GM19468 (cell line): ENCODE results near the gene PLEKHA7.

Experiments
- ATAC-seq: cut with Tn5 transposase; IDR thresholded peaks from one replicate; pipeline ENCODE4 v1.9.1; 2021; ENCODE audit warnings: mild to moderate bottlenecking, moderate library complexity, moderate number of reproducible peaks; ENCODE audit not compliant: unreplicated experiment; ENCODE audit errors: extremely low read depth

Gene PLEKHA7

GRCh38 chr11:16861862-16862261, 152.4 kb downstream of the PLEKHA7 start:
- ATAC-seq: no peak

GRCh38 chr11:16860617-16861016, 153.6 kb downstream of the PLEKHA7 start:
- no peak for ATAC-seq

- ATAC-seq: no peak
These were observed 154.6 kb downstream of the PLEKHA7 start for GRCh38 chr11:16859651-16860050.

- no peak for ATAC-seq
These were observed 157.0 kb downstream of the PLEKHA7 start for GRCh38 chr11:16857186-16857585.

GRCh38 chr11:16856022-16856471, 158.2 kb downstream of the PLEKHA7 start:
- ATAC-seq: no peak

- ATAC-seq: no peak
These were observed 159.2 kb downstream of the PLEKHA7 start for GRCh38 chr11:16854979-16855378.

GRCh38 chr11:16853859-16854258, 160.4 kb downstream of the PLEKHA7 start:
- no peak for ATAC-seq

GRCh38 chr11:16853266-16853665, 160.9 kb downstream of the PLEKHA7 start:
- ATAC-seq: no peak

- ATAC-seq: peak; percentile 30
These were observed 167.9 kb downstream of the PLEKHA7 start for GRCh38 chr11:16846305-16846704.

GRCh38 chr11:16844268-16844771, 169.9 kb downstream of the PLEKHA7 start:
- ATAC-seq: no peak

- no peak for ATAC-seq
These were observed 170.9 kb downstream of the PLEKHA7 start for GRCh38 chr11:16843294-16843693.

GRCh38 chr11:16841984-16842383, 172.2 kb downstream of the PLEKHA7 start:
- no peak for ATAC-seq

- ATAC-seq: no peak
These were observed 172.7 kb downstream of the PLEKHA7 start for GRCh38 chr11:16841481-16841880.

- ATAC-seq: no peak
These were observed 173.3 kb downstream of the PLEKHA7 start for GRCh38 chr11:16840951-16841350.

- no peak for ATAC-seq
These were observed 174.4 kb downstream of the PLEKHA7 start for GRCh38 chr11:16839821-16840220.

- ATAC-seq: no peak
These were observed 179.8 kb downstream of the PLEKHA7 start for GRCh38 chr11:16834384-16834783.

GRCh38 chr11:16833026-16833425, 181.2 kb downstream of the PLEKHA7 start:
- no peak for ATAC-seq

- no peak for ATAC-seq
These were observed 182.0 kb downstream of the PLEKHA7 start for GRCh38 chr11:16832193-16832539.

- no peak for ATAC-seq
These were observed 182.7 kb downstream of the PLEKHA7 start for GRCh38 chr11:16831316-16832192.

- ATAC-seq: no peak
These were observed 187.1 kb downstream of the PLEKHA7 start for GRCh38 chr11:16827139-16827538.

- no peak for ATAC-seq
These were observed 188.2 kb downstream of the PLEKHA7 start for GRCh38 chr11:16825968-16826367.

- ATAC-seq: no peak
These were observed 189.1 kb downstream of the PLEKHA7 start for GRCh38 chr11:16825101-16825500.
